GM18873 (cell line): ENCODE results near the gene PIR.

Experiments
- ATAC-seq: cut with Tn5 transposase; IDR thresholded peaks from one replicate; pipeline ENCODE4 v1.9.1; 2021; ENCODE audit warnings: mild to moderate bottlenecking, moderate library complexity, moderate number of reproducible peaks; ENCODE audit not compliant: unreplicated experiment, low FRiP score

PIR gene

DNA sequence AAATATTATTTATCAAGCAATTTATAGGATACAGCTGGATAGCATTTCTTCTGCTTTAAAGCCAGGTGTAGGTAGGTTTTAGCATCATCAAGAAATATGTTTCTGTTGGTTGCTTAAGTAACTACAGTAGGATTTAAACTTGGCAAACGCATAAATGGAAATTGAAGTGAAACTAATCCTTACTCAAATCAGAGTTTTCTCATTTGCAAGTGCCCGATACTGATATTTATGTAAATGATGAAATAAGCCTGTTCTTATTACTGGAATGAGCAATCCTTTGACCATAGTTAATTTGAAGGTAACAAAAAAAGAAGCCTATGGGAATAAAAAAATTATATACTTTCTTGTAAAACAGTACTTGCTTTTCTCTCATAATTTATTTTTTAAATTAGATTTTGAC is 134.6 kb downstream of the PIR start:
- ATAC-seq, result no peak

DNA sequence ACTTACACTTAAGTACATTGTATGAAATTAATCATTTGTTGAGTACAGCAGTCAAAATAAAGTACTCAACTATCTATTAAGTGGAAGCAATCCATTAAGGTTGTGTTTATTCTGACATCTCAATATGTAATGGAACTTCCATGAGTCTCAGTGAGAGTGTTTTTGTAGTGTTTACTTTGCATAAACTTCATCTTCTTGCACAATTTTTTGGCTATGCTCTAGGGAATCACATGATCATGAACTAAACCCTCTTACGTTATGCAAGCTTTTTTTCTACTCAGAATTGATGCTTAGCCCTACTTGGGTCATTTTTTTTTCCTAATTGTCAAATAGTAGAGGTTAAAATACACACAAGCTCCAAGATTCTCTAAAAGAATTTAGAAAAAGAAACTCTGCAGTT is 136.7 kb downstream of the PIR start:
- ATAC-seq, result no peak

DNA sequence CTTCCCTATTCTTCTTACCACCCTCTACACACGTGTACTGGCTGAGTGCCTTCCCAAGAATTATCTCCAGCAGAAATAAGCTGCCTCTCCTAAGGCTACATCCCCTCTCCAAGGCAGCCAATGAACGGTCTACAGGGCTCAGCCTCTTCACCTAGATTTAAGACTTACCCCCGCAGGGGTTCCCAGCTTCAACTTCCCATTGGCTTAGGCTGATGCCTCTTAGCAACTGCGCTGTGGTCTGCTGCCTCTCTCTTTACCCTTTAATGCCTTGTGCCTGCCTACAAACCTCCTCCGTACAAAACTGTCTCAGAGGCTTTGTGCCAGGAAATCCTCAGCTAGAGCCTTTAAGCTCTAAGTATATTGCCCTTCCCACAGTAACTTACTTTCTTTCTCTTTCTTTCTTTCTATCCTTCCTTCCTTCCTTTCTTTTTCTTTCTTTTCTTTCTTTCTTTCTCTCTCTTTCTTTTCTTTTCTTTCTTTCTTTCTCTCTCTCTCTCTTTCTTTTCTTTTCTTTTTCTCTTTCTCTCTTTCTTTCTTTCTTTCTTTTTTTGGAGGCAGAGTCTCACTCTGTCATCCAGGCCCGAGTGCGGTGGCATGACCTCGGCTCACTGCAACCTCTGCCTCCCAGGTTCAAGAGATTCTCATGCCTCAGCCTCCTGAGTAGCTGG is 142.7 kb downstream of the PIR start:
- no peak for ATAC-seq

DNA sequence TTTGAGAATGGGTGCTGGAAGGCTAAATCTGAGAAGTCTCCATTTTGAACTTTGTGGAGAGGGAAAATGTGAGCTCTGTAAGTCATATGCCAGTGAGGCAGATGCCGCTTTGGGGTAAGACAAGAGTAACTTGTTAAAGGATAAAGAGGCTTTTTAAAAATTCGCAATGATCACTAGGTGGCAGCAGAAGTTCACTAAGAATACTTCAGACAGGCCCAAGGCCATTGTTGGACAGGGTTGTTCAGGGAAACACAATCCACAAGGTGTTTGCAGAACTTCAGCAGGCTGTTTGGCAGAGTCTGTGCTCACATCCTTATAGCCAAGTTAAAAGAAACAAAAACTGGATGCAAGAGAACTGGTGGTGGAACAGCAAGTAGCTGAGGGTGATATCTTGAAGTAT is 144.1 kb downstream of the PIR start:
- ATAC-seq, result no peak

DNA sequence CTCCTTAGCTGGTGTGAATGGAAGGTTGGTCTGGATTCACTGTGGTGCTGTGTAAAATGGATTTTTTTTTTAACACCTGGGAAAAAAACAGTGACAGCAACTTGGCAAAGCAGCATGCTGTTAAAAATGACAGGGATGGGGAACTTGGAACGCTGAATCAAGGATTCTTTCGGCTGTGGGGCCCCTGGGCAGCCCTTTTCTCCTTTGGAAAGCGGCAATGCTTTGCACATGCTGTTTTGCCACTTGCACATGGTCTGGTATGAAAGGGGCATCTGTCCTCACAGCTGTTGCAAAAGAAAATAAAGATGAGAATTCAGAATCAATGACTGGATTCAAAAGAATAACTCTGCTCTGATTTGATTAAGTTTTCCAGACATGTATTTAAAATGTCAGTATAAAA is 147.2 kb downstream of the PIR start:
- ATAC-seq, result no peak

DNA sequence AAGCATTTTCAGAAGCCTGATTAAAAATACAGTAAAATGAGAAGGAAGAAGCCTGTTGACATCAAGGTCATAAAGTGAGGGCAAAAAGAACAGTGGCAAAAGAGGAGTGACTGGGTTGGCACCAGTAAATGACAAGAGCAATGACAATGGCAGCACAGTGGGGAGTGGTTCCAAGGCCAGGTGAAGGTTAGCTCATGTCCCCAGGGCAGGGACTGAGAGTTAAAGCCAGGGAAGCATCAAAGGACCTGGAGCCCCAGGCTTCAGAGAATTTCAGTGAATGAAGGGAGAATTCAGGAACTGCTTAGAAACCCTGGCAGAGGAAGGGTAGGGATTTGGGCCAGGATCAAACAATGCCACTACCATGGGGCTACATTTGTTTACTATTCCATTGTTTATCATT is 149.0 kb downstream of the PIR start:
- no peak for ATAC-seq

DNA sequence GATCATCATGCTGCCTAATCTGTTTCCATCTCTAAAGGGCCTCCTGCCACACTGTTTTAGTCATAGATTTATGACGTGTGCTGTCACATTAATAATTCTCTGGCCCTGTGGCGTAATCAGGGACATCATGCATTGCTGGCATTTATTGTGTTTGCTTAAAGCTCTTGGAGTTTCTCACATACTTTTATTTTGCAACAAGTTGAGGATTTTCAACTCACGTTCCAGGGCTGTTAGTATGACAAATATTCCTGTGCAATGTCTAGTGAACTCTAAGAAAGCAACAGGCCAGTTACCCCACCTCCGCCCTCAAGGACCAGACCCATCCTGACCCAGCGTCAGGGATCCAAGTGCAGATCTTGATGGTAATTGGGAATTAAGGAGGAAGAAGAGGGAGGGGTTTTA is 150.1 kb downstream of the PIR start:
- no peak for ATAC-seq

DNA sequence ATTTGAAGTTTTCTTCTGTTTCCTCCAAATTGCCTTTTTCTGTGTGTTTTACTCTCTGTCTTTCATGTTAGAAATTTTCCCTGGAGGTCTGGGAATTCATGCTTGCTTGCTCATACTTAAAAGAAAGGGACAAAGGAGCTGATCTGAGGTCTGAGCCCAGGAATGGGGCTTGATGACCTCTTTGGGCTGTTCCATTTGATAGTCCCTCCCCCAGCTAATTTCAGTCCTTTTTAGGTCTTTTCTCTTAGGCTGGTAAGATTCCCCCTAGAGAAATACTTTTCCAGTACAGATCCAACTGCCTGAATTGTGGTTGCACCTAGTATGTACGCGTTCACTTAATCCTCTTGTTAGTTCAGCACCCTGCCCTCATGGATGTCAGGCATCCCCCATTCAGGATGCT is 152.3 kb downstream of the PIR start:
- no peak for ATAC-seq

DNA sequence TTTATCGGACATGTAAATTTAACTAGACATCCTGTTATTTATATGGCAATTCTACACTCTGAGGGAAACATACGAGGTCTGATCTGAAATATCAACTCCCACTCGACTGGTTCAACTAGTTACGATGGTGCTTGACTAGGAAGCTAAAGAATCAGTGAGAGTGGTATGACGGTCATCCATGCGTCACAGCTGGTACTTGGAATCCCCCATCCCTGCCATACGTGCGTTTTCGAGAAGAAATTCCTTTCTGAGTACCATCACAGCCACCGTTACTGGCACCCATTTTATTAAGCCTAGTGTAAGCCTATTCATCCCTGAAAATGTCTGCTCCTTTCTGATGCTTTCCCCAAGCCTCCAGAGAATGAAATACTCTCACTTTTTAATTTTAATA is 157.1 kb downstream of the PIR start:
- no peak for ATAC-seq

DNA sequence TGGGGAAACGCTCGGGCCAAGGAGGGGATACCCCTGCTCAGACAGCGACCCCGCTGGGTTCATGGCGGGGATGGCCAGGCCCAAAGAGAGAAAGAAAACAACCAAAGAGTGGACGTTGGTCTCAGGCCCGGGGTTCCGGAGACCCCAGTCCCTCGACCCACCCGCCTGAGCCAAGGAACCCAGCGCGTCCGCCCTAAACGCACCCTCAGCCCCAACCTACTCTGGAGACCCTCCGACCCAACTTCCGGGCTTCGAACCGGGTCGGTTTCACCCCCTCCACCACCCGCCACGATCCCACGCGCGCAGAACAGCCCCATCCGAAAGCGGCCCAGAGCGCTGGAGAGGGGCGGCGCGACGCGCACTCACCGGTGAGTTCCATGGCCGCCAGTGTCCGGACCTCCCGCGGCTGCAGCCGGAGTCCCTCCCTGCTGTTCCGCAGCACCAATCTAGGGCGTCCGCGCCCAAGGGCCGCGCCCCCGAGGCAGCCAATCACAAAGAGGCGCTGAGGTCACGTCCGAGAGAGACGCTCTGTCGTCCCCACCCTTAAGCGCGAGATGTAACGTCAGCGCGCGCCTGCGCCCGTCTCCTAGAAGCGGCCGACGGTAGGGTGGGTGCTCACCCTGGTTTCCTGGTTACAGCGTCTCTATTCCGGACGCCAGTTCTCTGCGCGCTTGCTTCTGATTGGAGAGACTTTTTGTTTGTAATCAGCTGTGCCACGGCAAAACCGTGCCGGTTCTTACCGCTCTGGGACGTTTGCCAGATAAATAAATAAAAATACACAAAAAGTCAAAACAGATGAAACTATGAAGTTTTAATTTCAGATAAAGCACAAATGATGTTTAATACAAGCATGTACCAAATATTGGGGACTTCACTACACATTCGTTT is 157.8 kb downstream of the PIR start, which contains the start of gene PIGA:
TSS of gene PIGA (minus strand) at position 389 of the 888 bp plus-strand sequence. CDS start 3,593 bp downstream, outside the sequence.
- ATAC-seq, result peak; percentile 97
